ENCODE data around the gene ZNF479.

GRCh38 chr7:57178768-57179139 is 46.5 kb upstream of the ZNF479 start:
- TF ChIP-seq CTCF (IDR thresholded peaks at IDR 0.05) (no peak), REST (IDR thresholded peaks at IDR 0.05; ENCODE audit: low read depth, low read length) (no peak), POLR2AphosphoS5 (IDR thresholded peaks at IDR 0.05; ENCODE audit: low read depth, low read length) (no peak), YY1 (IDR thresholded peaks at IDR 0.05; ENCODE audit: low read depth) (no peak), EZH2phosphoT487 (IDR thresholded peaks at IDR 0.05; ENCODE audit: borderline replicate concordance, low read depth) (no peak), NRF1 (IDR thresholded peaks at IDR 0.05; ENCODE audit: low read depth, low read length) (no peak), JUND (IDR thresholded peaks at IDR 0.05) (no peak), MXI1 (IDR thresholded peaks at IDR 0.05; ENCODE audit: low read depth, low read length) (no peak)

Data from SK-N-SH (cell line).